GM15510 (cell line): ENCODE results near the gene LSM11.

Experiments used
- POLR2A ChIP-seq: IDR thresholded peaks from 3 replicates; pipeline ENCODE4 v1.6.1; 2011; ENCODE audit warnings: borderline replicate concordance; ENCODE audit not compliant: insufficient read length; ENCODE audit errors: extremely low read depth

LSM11 gene

GRCh38 chr5:157743163-157744050 is at the start of gene LSM11:
Gene LSM11 (plus strand): TSS chr5:157743712. CDS start chr5:157743751, 39 bp downstream.
- peak; percentile 49 for TF ChIP-seq POLR2A

- TF ChIP-seq POLR2A = no peak
Measured at GRCh38 chr5:157703736-157704135, 39.8 kb upstream of the LSM11 start.

GRCh38 chr5:157708866-157709265 is 34.6 kb upstream of the LSM11 start:
- TF ChIP-seq POLR2A = no peak

- TF ChIP-seq POLR2A = no peak
Measured at GRCh38 chr5:157709346-157709745, 34.2 kb upstream of the LSM11 start.

- no peak for TF ChIP-seq POLR2A
Measured at GRCh38 chr5:157710431-157710830, 33.1 kb upstream of the LSM11 start.

- no peak for TF ChIP-seq POLR2A
Measured at GRCh38 chr5:157710882-157711281, 32.6 kb upstream of the LSM11 start.

- TF ChIP-seq POLR2A = no peak
Measured at GRCh38 chr5:157713830-157714595, 29.5 kb upstream of the LSM11 start.

- TF ChIP-seq POLR2A = no peak
Measured at GRCh38 chr5:157714596-157714864, 29.0 kb upstream of the LSM11 start.

GRCh38 chr5:157718519-157718918 is 25.0 kb upstream of the LSM11 start:
- TF ChIP-seq POLR2A = no peak

- no peak for TF ChIP-seq POLR2A
Measured at GRCh38 chr5:157719245-157719644, 24.3 kb upstream of the LSM11 start.

- TF ChIP-seq POLR2A = no peak
Measured at GRCh38 chr5:157721159-157721558, 22.4 kb upstream of the LSM11 start.

GRCh38 chr5:157729858-157730257 is 13.7 kb upstream of the LSM11 start:
- no peak for TF ChIP-seq POLR2A

- no peak for TF ChIP-seq POLR2A
Measured at GRCh38 chr5:157730900-157731271, 12.6 kb upstream of the LSM11 start.

GRCh38 chr5:157731272-157732129 is 12.0 kb upstream of the LSM11 start, which contains the start of gene THG1L:
Gene THG1L (plus strand): TSS chr5:157731420. CDS start chr5:157731441, 21 bp downstream.
- peak; percentile 85 for TF ChIP-seq POLR2A

- TF ChIP-seq POLR2A = no peak
Measured at GRCh38 chr5:157732130-157732514, 11.4 kb upstream of the LSM11 start.

- TF ChIP-seq POLR2A = no peak
Measured at GRCh38 chr5:157732596-157733262, 10.8 kb upstream of the LSM11 start.
